Endothelial cell (in vitro differentiated cells): Measurements from ENCODE around the gene COQ10B. TPM values are rescaled to one million over a fixed set of nuclear protein-coding genes. Genes with fewer than 3 reads are reported as not detected.

Experiments used
- DNase-seq: peaks from one replicate; pipeline ENCODE4 v3.0.0; 2021; ENCODE audit warnings: low spot score
- H3K27ac Mint-ChIP-seq: one replicate; pipeline ENCODE4 v1.8.0; 2021; ENCODE audit warnings: mixed read lengths, inconsistent platforms; ENCODE audit not compliant: unreplicated experiment
- H3K27me3 Mint-ChIP-seq: one replicate; pipeline ENCODE4 v1.8.0; 2021; ENCODE audit warnings: mild to moderate bottlenecking, moderate library complexity, mixed read lengths, inconsistent platforms; ENCODE audit not compliant: unreplicated experiment
- H3K36me3 Mint-ChIP-seq: one replicate; pipeline ENCODE4 v1.8.0; 2021; ENCODE audit warnings: mild to moderate bottlenecking, low read depth, mixed read lengths, inconsistent platforms; ENCODE audit not compliant: unreplicated experiment
- H3K4me1 Mint-ChIP-seq: one replicate; pipeline ENCODE4 v1.8.0; 2021; ENCODE audit warnings: mild to moderate bottlenecking, mixed read lengths, inconsistent platforms; ENCODE audit not compliant: unreplicated experiment
- H3K4me3 Mint-ChIP-seq: one replicate; pipeline ENCODE4 v1.8.0; 2021; ENCODE audit warnings: mild to moderate bottlenecking, mixed read lengths, inconsistent platforms; ENCODE audit not compliant: unreplicated experiment
- H3K9me3 Mint-ChIP-seq: one replicate; pipeline ENCODE4 v1.8.0; 2021; ENCODE audit warnings: mixed read lengths, inconsistent platforms; ENCODE audit not compliant: unreplicated experiment
- total RNA-seq: library from RNA; stranded (reverse); fragmentation: NEBNext Ultra II Directional; extraction: Animal tissue kit (Norgen Biotek cat#: 25700); gene quantifications from one replicate; pipeline ENCODE4 v1.2.1, GENCODE V29; 2021; ENCODE audit not compliant: unreplicated experiment
- TF ChIP-seq, protein P1 (sequence below): fragments of 200-600 bp; sonication (generic); IDR thresholded peaks from one replicate; pipeline ENCODE4 v1.5.0; 2021; ENCODE audit warnings: antibody characterized with exemption; ENCODE audit not compliant: unreplicated experiment

Gene COQ10B
- total RNA-seq, 1 donor from 2014 or later: 22.1 TPM

DNA sequence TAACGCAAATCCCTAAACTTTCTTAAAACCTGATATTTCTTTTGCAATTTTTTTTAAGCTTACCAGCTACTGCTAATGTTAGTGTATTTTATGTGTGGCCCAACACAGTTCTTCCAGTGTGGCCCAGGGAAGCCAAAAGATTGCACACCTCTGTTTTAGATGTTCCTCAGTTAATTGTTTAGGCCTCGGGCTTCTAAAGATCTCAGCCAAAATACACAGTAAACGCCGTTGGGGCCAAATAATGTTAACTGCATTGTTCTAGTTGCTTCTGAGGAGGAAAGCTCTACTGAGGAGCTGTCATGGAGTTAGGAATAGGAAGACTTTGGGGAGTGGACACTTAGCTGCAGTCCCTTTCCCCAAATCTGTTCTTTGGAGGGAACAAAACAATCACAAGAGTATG is 48.8 kb downstream of the COQ10B start:
- Mint-ChIP-seq H3K4me3 (peak overlapping the region; percentile 77), H3K9me3 (no peaks in the 10 kb centered on the region), H3K27me3 (peaks cover 9% of the 10 kb centered on the region), H3K27ac (no peak overlapping the region), H3K4me1 (peaks cover 27% of the 10 kb centered on the region), H3K36me3 (peaks cover 11% of the 10 kb centered on the region)
- DNase-seq: no peak
- TF ChIP-seq, protein P1, sequence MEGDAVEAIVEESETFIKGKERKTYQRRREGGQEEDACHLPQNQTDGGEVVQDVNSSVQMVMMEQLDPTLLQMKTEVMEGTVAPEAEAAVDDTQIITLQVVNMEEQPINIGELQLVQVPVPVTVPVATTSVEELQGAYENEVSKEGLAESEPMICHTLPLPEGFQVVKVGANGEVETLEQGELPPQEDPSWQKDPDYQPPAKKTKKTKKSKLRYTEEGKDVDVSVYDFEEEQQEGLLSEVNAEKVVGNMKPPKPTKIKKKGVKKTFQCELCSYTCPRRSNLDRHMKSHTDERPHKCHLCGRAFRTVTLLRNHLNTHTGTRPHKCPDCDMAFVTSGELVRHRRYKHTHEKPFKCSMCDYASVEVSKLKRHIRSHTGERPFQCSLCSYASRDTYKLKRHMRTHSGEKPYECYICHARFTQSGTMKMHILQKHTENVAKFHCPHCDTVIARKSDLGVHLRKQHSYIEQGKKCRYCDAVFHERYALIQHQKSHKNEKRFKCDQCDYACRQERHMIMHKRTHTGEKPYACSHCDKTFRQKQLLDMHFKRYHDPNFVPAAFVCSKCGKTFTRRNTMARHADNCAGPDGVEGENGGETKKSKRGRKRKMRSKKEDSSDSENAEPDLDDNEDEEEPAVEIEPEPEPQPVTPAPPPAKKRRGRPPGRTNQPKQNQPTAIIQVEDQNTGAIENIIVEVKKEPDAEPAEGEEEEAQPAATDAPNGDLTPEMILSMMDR: no peak

DNA sequence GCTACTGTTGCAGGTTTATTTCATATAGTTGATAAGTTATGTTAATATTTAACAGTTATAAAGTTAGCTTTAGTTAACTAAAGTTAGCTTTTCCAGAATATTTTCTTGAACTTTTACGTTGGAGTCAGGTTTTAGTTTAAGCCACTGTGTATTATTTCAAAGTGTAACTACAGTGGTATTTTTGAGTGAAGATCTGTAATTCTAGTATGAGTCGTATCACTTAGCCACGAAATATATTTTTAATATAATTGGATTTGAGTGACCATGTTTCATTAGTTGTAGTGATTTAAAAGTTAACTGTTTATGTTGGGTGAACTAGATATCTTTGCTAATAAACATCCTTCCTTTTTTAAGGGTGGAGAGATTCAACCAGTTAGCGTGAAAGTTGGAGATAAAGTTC is 49.3 kb downstream of the COQ10B start:
- peaks cover 10% of the 10 kb centered on the region for H3K36me3 Mint-ChIP-seq

DNA sequence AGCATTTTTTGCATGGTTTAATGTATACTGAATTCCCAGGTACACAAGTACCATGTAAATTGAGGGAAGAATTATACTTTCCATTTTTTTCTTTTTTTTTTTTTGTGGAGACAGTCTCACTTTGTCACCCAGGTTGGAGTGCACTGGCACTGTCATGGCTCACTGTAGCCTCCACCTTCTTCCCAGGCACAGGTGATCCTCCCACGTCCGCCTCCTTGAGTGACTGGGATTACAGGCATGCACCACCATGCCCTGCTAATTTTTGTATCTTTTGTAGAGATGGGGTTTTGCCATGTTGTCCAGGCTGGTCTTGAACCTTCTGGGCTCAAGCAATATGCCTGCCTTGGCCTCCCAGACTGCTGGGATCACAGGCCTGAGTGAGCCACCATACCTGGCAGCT is 50.6 kb downstream of the COQ10B start:
- Mint-ChIP-seq H3K27me3 (peaks cover under 1% of the 10 kb centered on the region), H3K27ac (no peak overlapping the region), H3K9me3 (no peaks in the 10 kb centered on the region), H3K4me1 (peaks cover 17% of the 10 kb centered on the region), H3K36me3 (peaks cover 5% of the 10 kb centered on the region), H3K4me3 (no peak overlapping the region)
- TF ChIP-seq, protein P1: no peak
- no peak for DNase-seq

More for the DNA sequence above, 49.3 kb downstream of the COQ10B start:
- Mint-ChIP-seq H3K27me3 (peaks cover 9% of the 10 kb centered on the region), H3K4me1 (peaks cover 27% of the 10 kb centered on the region), H3K27ac (no peak overlapping the region), H3K4me3 (no peak overlapping the region), H3K9me3 (no peaks in the 10 kb centered on the region)
- DNase-seq: no peak
- TF ChIP-seq, protein P1: no peak

DNA sequence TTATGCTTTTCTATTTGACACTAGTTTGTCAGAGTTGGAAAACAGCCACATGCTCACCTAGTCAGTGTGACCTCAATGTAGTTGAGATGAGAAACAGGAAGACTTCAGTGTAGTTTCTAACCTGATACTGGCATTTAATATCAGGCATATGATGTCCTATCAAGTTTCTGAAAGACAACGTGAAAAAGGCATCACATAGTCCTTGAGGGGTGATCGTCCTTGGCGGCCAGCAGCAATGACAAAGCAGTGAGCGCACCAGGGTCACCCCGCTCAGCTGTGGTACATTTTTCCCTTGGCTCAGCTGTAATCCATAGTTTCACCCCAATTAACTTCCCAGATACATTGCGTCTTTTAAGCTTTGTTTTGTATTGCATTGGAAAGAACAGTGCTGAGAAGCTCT is 51.2 kb downstream of the COQ10B start:
- Mint-ChIP-seq H3K4me1 (peaks cover 17% of the 10 kb centered on the region), H3K4me3 (no peak overlapping the region), H3K36me3 (peaks cover 5% of the 10 kb centered on the region), H3K27ac (no peak overlapping the region), H3K9me3 (no peaks in the 10 kb centered on the region), H3K27me3 (no peaks in the 10 kb centered on the region)
- DNase-seq: no peak
- TF ChIP-seq, protein P1: no peak

DNA sequence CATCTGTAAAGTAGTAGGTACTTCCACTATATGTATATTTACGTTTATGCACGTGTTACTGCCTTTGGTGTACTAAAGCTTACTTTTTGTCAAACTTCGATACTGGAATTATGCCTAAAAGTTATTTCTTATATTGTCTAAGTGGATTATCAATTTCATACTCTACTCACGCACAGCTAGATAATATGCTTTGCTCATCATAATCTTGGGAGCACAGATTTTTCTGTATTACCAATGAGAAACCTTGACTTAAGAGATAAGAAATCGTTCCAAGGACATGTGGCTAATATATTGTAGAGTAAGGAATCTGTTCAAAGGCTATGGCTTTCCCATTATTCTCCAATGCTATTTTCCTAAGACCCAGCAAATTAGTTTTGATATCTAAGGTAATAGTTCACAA is 53.3 kb downstream of the COQ10B start:
- H3K4me1 Mint-ChIP-seq: peaks cover 10% of the 10 kb centered on the region
- H3K27ac Mint-ChIP-seq: no peak overlapping the region
- no peak overlapping the region for H3K4me3 Mint-ChIP-seq
- DNase-seq: no peak
- H3K27me3 Mint-ChIP-seq: no peaks in the 10 kb centered on the region
- TF ChIP-seq, protein P1: no peak
- H3K36me3 Mint-ChIP-seq: peaks cover 5% of the 10 kb centered on the region
- no peaks in the 10 kb centered on the region for H3K9me3 Mint-ChIP-seq
